GM13976 (cell line): ENCODE results near the gene PNMT.

Experiments
- DNase-seq: peaks from one replicate; pipeline ENCODE4 v3.0.0; 2012; ENCODE audit warnings: low spot score
- in situ Hi-C: fragments of 300-500 bp; cut with MboI; formaldehyde crosslinking; loops from one replicate; pipeline ENCODE4 v1.12.0; 2022; ENCODE audit warnings: low sequenced_read_pairs, mixed read lengths, inconsistent platforms; ENCODE audit not compliant: unreplicated experiment
- TF ChIP-seq, protein P1 (sequence below): IDR thresholded peaks from 2 replicates; pipeline ENCODE4 v1.5.1; 2012; ENCODE audit warnings: borderline replicate concordance, mild to moderate bottlenecking; ENCODE audit not compliant: insufficient read depth; ENCODE audit errors: extremely low read depth, missing control alignments, control extremely low read depth

PNMT gene

DNA sequence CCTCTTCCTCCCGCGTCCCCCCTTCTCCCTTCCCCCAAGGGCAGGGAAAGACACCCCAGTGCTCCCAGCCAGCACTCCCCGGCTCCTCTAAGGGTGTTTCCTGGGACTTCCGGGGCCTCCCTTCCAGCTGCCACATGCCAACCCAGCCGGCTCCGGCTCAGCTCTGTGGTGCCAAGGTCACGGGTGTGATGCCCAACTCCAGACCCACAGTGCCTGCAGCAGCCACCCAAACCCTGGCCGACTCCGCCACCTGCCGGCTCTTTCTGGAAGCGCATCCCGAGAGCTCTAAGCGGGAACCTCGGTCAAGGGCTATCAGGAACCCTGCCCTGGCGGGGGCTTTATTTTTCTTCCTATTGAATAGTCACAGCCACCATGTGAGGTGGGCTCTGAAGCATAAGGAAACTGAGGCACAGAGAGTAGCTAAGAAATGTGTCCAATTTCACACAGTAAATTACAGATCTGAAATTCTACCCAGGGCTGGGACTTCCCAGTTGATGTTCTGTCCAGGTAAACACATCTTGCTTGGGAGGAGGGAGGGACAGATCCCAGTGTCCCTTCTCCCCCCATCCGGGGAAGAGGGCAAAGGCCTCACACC, 44.8 kb upstream of the PNMT start:
- in situ Hi-C loops = no loop called here
- DNase-seq = peak; percentile 87
- TF ChIP-seq, protein P1, sequence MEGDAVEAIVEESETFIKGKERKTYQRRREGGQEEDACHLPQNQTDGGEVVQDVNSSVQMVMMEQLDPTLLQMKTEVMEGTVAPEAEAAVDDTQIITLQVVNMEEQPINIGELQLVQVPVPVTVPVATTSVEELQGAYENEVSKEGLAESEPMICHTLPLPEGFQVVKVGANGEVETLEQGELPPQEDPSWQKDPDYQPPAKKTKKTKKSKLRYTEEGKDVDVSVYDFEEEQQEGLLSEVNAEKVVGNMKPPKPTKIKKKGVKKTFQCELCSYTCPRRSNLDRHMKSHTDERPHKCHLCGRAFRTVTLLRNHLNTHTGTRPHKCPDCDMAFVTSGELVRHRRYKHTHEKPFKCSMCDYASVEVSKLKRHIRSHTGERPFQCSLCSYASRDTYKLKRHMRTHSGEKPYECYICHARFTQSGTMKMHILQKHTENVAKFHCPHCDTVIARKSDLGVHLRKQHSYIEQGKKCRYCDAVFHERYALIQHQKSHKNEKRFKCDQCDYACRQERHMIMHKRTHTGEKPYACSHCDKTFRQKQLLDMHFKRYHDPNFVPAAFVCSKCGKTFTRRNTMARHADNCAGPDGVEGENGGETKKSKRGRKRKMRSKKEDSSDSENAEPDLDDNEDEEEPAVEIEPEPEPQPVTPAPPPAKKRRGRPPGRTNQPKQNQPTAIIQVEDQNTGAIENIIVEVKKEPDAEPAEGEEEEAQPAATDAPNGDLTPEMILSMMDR = peak; percentile 93

- TF ChIP-seq, protein P1 = no peak
- no peak for DNase-seq
- in situ Hi-C loops = no loop called here
Measured at GRCh38 chr17:39624313-39624712, 43.9 kb upstream of the PNMT start.

GRCh38 chr17:39625198-39625785, 43.0 kb upstream of the PNMT start:
- TF ChIP-seq, protein P1 = no peak
- DNase-seq = no peak
- in situ Hi-C loops = no loop called here

DNA sequence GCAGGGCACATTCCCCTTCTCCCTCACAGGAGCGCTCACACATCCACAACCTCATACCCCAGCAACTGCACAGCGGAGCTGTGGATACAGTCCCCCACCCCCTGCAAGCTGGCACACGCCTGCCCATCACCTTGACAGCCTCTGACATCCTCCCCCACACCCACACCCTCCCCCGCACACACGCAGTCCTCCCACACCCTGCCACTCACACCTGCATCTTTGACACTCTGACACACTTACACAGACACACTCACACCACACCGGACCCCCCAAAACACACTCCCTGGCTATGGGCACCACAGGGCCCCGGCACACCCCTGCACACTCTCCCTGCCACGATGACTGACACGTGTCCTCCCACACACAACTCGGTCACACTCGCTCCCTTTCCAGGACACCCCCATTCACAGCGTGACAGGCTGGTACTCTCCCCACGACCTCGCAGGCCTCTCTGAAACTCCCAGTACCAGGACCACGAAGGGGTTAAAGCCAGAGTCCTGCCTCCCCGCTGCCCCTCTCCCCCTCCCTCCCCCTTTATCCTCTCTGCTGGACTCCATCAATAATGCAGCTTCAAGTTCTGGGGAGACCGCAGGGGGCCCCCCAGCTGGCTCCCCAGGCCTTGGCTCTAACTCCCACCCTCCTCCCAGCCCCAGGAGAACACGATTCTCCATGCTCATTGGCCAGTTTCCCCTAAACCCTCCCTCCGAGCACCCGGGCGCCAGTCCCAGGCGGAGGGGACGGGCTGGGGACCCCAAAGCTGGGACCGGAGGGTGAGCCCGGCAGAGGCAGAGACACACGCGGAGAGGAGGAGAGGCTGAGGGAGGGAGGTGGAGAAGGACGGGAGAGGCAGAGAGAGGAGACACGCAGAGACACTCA, 41.8 kb upstream of the PNMT start, which contains the start of gene PPP1R1B:
Gene PPP1R1B (plus strand): TSS at position 782 of the 876 bp plus-strand sequence. CDS start 441 bp downstream, outside the sequence.
- TF ChIP-seq, protein P1 = no peak
- in situ Hi-C loops = no loop called here
- no peak for DNase-seq

DNA sequence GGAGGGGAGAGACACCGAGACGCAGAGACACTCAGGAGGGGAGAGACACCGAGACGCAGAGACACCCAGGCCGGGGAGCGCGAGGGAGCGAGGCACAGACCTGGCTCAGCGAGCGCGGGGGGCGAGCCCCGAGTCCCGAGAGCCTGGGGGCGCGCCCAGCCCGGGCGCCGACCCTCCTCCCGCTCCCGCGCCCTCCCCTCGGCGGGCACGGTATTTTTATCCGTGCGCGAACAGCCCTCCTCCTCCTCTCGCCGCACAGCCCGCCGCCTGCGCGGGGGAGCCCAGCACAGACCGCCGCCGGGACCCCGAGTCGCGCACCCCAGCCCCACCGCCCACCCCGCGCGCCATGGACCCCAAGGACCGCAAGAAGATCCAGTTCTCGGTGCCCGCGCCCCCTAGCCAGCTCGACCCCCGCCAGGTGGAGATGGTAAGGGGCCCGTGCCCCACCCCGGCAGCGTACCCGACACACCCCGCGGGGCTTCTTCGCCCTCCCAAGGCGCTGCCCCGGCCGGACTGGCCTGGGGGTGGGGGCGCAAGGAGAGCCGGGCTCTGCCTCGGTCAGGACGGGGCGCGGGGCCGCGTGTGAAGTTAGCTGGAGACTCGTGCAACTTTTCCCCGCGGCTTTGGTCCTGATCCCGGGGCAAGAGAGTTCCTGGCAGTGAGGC, 41.1 kb upstream of the PNMT start:
- in situ Hi-C loops = no loop called here
- no peak for DNase-seq
- TF ChIP-seq, protein P1 = no peak
